Measurements from ENCODE around the gene TREML2.

- TF ChIP-seq ZNF274 (IDR thresholded peaks at IDR 0.05; ENCODE audit: low read depth, low read length) (no peak), YY1 (IDR thresholded peaks at IDR 0.05; ENCODE audit: insufficient read depth, insufficient read length) (no peak), SUZ12 (IDR thresholded peaks at IDR 0.05; ENCODE audit: extremely low read depth, insufficient read depth, insufficient read length) (no peak)
Observed at GRCh38 chr6:41160933-41161332, 40.0 kb downstream of the TREML2 start.
